Esophagus squamous epithelium (tissue), 4 donors: ENCODE results near the gene TMEM108.

Experiments
- CTCF ChIP-seq, 6 experiments: fragments of 450-650 bp in 4 of 6; fragments of 200-600 bp in 2 of 6; sonication (generic) in 2 of 6; IDR thresholded peaks; one replicate each; pipeline ENCODE4 v1.5.1; 2016 to 2019; ENCODE audit warnings: antibody characterized with exemption in 6 of 6, mild to moderate bottlenecking in 4 of 6, moderate library complexity in 4 of 6
- POLR2A ChIP-seq, 4 donors: fragments of 450-650 bp; IDR thresholded peaks; one replicate each; pipeline ENCODE4 v1.6.1; 2017; ENCODE audit warnings: antibody characterized with exemption in 4 of 4, mild to moderate bottlenecking in 4 of 4, moderate library complexity in 3 of 4

- TF ChIP-seq CTCF (IDR thresholded peaks at IDR 0.05) (no peak), POLR2A (IDR thresholded peaks at IDR 0.05) (no peak)
Observed at GRCh38 chr3:133157716-133158115, 119.5 kb downstream of the TMEM108 start.
